Spleen (tissue), 11 donors: ENCODE measurements around the gene C15orf40. TPM values are rescaled to one million over a fixed set of nuclear protein-coding genes. Genes with fewer than 3 reads are reported as not detected.
"Not testable (repeated sequence)": the region's sequence is repeated elsewhere in the genome, so short reads cannot be mapped to it uniquely, and the experiment has no call there.

Experiments used
- DNase-seq: peaks from one replicate; pipeline ENCODE4 v3.0.0-alpha.2; 2020
- H3K27ac ChIP-seq, 8 donors: fragments of 200-600 bp; sonication (generic) in 7 of 8; 1 replicate in 4 of 8; 2 replicates in 4 of 8; pipeline versions ENCODE4 v1.5.0 to v1.8.0; 2016 to 2021; ENCODE audit warnings: inconsistent platforms in 4 of 8, mild to moderate bottlenecking in 4 of 8, moderate library complexity in 1 of 8
- H3K27me3 ChIP-seq, 7 donors: fragments of 200-600 bp; sonication (generic) in 6 of 7; replicated peaks in 1 of 7; 1 replicate in 4 of 7; 2 replicates in 3 of 7; pipeline versions ENCODE4 v1.5.0 to v1.8.0; 2016 to 2021; ENCODE audit warnings: inconsistent platforms in 3 of 7, mild to moderate bottlenecking in 1 of 7
- H3K36me3 ChIP-seq, 6 donors: fragments of 200-600 bp; sonication (generic) in 5 of 6; 1 replicate in 4 of 6; 2 replicates in 2 of 6; pipeline versions ENCODE4 v1.5.0 to v1.8.0; 2016 to 2021; ENCODE audit warnings: inconsistent platforms in 2 of 6
- H3K4me1 ChIP-seq, 6 donors: fragments of 200-600 bp; sonication (generic) in 5 of 6; 1 replicate in 3 of 6; 2 replicates in 3 of 6; pipeline versions ENCODE4 v1.5.0 to v1.8.0; 2016 to 2021; ENCODE audit warnings: inconsistent platforms in 3 of 6
- H3K4me3 ChIP-seq, 8 donors: fragments of 200-600 bp; sonication (generic) in 7 of 8; 1 replicate in 4 of 8; 2 replicates in 4 of 8; pipeline versions ENCODE4 v1.5.0 to v1.8.0; 2016 to 2021; ENCODE audit warnings: inconsistent platforms in 4 of 8, mild to moderate bottlenecking in 4 of 8, moderate library complexity in 2 of 8
- H3K9me3 ChIP-seq, 8 donors: fragments of 200-600 bp; sonication (generic) in 7 of 8; 1 replicate in 4 of 8; 2 replicates in 4 of 8; pipeline versions ENCODE4 v1.5.0 to v1.8.0; 2016 to 2021; ENCODE audit warnings: inconsistent platforms in 4 of 8
- CTCF ChIP-seq, 11 experiments: fragments of 200-600 bp in 7 of 11; fragments of 450-650 bp in 4 of 11; sonication (generic) in 4 of 11; IDR thresholded peaks in 8 of 11; conservative IDR thresholded peaks in 3 of 11; 1 replicate in 7 of 11; 2 replicates in 4 of 11; pipeline versions ENCODE4 v1.4.0 to v1.8.0; 2016 to 2021; ENCODE audit warnings: antibody characterized with exemption in 11 of 11, inconsistent platforms in 4 of 11, mild to moderate bottlenecking in 1 of 11
- POLR2A ChIP-seq, 3 donors: fragments of 450-650 bp; IDR thresholded peaks; one replicate each; pipeline ENCODE4 v1.5.1; 2017; ENCODE audit warnings: antibody characterized with exemption in 3 of 3, mild to moderate bottlenecking in 1 of 3
- POLR2AphosphoS5 ChIP-seq, 3 donors: sonication (generic); formaldehyde crosslinking; IDR thresholded peaks; one replicate each; pipeline ENCODE4 v1.5.1; 2017; ENCODE audit warnings: antibody characterized with exemption in 3 of 3
- WGBS, 5 donors: extraction: QIAGEN DNeasy Blood & Tissue Kit in 3 of 5; methylation state at CpG; one replicate each; pipeline versions ENCODE4 v1.1.5 to v1.1.7; 2013 to 2018; 5-methylcytosine and 5-hydroxymethylcytosine counted together
- intact Hi-C: fragments of 100-400 bp; cut with DNase I; formaldehyde crosslinking; loops from one replicate; pipeline ENCODE4 v1.15.0; 2023; ENCODE audit warnings: low total_unique reads
- polyA plus RNA-seq, 3 donors: library from polyadenylated mRNA; stranded (reverse); fragments of 200-250 nt; gene quantifications; one replicate each; pipeline ENCODE4 v1.2.1, GENCODE V29; 2013
- total RNA-seq, 7 donors: library from RNA; depleted of rRNA in 3 of 7; stranded (reverse); fragments of >200 nt in 3 of 7; fragmentation: NEBNext Ultra II Directional in 4 of 7; extraction: Animal tissue kit (Norgen Biotek cat#: 25700) in 4 of 7; gene quantifications; one replicate each; pipeline versions ENCODE4 v1.1.0 to v1.2.1, GENCODE V29; 2016 to 2021
- donor health status: healthy with polysubstance abuse.
- donor health status: DM: no; HTN: no; CAD: no; lungs with moderate emphysema.
- donor health status: DM: no; HTN: no; CAD: no.
- donor health status: Bipolar disorder and iron deficiency.
- donor health status: healthy.
- donor health status: DM: no; HTN: no; CAD: no.
- donor health status: DM: yes; HTN: yes; CAD: no.

Gene C15orf40
- total and polyA plus RNA-seq, 10 donors: 12.9 to 34.9 (median 23.0) TPM

- WGBS, 5 donors: 9 to 11% (median 10%) methylated on average over 15 of the region's 15 CpGs
- peak; percentile 87 for DNase-seq
- Histone ChIP-seq H3K4me1 (peaks cover 21 to 58% (median 31%) of the 10 kb centered on the region in 6 donors), H3K27ac (peak overlapping the region; percentile 76 to 94 (median 88)), H3K27me3 (no peaks in the 10 kb centered on the region), H3K9me3 (no peaks in the 10 kb centered on the region), H3K36me3 (peaks cover 0 to 45% (median 40%) of the 10 kb centered on the region in 6 donors), H3K4me3 (peak overlapping the region; percentile 89 to 100 (median 100))
- no peak for TF ChIP-seq POLR2A (IDR thresholded peaks at IDR 0.05)
- peak; percentile 62 to 85 (median 76) for TF ChIP-seq CTCF (IDR thresholded peaks at IDR 0.05 in 8 of 11, conservative IDR thresholded peaks at IDR 0.05 in 3 of 11)
- intact Hi-C loops: no loop called here
These were observed 649 bp downstream of the C15orf40 start for GRCh38 chr15:83010709-83011270.

GRCh38 chr15:83000672-83001031 lies 10.8 kb downstream of the C15orf40 start:
- DNase-seq: not testable (repeated sequence)
- intact Hi-C loops: loop anchor here (5.0 kb wide), 1 partner anchor 458 kb away; the partner anchor contains the start of gene RPS17
- peak overlapping the region in 2 of 8 donors; percentile 8 to 57 for H3K4me3 ChIP-seq

GRCh38 chr15:82999905-83000671 lies 11.4 kb downstream of the C15orf40 start:
- peak overlapping the region in 7 of 8 donors; percentile 11 to 64 (median 60) for H3K27ac ChIP-seq
- H3K4me3 ChIP-seq: peak overlapping the region in 3 of 8 donors; percentile 8 to 57 (median 29)
- peaks cover 0 to 16% (median 11%) of the 10 kb centered on the region in 6 donors for H3K4me1 ChIP-seq
- no peak for TF ChIP-seq POLR2A (IDR thresholded peaks at IDR 0.05)
- peak in 7 of 11 experiments; percentile 18 to 61 (median 42) for TF ChIP-seq CTCF (IDR thresholded peaks at IDR 0.05 in 8 of 11, conservative IDR thresholded peaks at IDR 0.05 in 3 of 11)
- no peak for TF ChIP-seq POLR2AphosphoS5 (IDR thresholded peaks at IDR 0.05)
- peaks cover 0 to 19% (median 5%) of the 10 kb centered on the region in 6 donors for H3K36me3 ChIP-seq
- DNase-seq: no peak
- H3K9me3 ChIP-seq: no peaks in the 10 kb centered on the region
- intact Hi-C loops: loop anchor here (5.0 kb wide), 1 partner anchor 458 kb away; the partner anchor contains the start of gene RPS17
- no peaks in the 10 kb centered on the region for H3K27me3 ChIP-seq
- WGBS, 5 donors: 4 to 8% (median 5%) methylated on average over 6 of the region's 6 CpGs

More at GRCh38 chr15:83000672-83001031, 10.8 kb downstream of the C15orf40 start:
- WGBS, 5 donors: 92 to 98% (median 95%) methylated on average over 3 of the region's 3 CpGs
- Histone ChIP-seq H3K27ac (peak overlapping the region in 3 of 8 donors; percentile 49 to 64 (median 60)), H3K36me3 (peaks cover 0 to 24% (median 10%) of the 10 kb centered on the region in 6 donors), H3K4me1 (peaks cover 0 to 16% (median 11%) of the 10 kb centered on the region in 6 donors)
- H3K27me3 ChIP-seq, H3K9me3 ChIP-seq: not testable (repeated sequence)
- TF ChIP-seq CTCF (IDR thresholded peaks at IDR 0.05 in 8 of 11, conservative IDR thresholded peaks at IDR 0.05 in 3 of 11): peak in 1 of 11 experiments; percentile 8

- DNase-seq: no peak
- H3K27ac ChIP-seq: peak overlapping the region in 3 of 8 donors; percentile 60 to 64 (median 60)
- H3K4me1 ChIP-seq: peaks cover 0 to 16% (median 11%) of the 10 kb centered on the region in 6 donors
- WGBS, 5 donors: 88 to 96% (median 93%) methylated on average over 6 of the region's 6 CpGs
- no peaks in the 10 kb centered on the region for H3K9me3 ChIP-seq
- no peaks in the 10 kb centered on the region for H3K27me3 ChIP-seq
- peaks cover 0 to 12% (median 0%) of the 10 kb centered on the region in 6 donors for H3K36me3 ChIP-seq
- TF ChIP-seq CTCF (IDR thresholded peaks at IDR 0.05 in 8 of 11, conservative IDR thresholded peaks at IDR 0.05 in 3 of 11) (no peak), POLR2A (IDR thresholded peaks at IDR 0.05) (no peak), POLR2AphosphoS5 (IDR thresholded peaks at IDR 0.05) (no peak)
- no peak overlapping the region for H3K4me3 ChIP-seq
- intact Hi-C loops: no loop called here
These were observed 12.0 kb downstream of the C15orf40 start for GRCh38 chr15:82999426-82999825.
